Measurements from ENCODE around the gene UTS2B.

UTS2B gene, protein sequence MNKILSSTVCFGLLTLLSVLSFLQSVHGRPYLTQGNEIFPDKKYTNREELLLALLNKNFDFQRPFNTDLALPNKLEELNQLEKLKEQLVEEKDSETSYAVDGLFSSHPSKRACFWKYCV

DNA sequence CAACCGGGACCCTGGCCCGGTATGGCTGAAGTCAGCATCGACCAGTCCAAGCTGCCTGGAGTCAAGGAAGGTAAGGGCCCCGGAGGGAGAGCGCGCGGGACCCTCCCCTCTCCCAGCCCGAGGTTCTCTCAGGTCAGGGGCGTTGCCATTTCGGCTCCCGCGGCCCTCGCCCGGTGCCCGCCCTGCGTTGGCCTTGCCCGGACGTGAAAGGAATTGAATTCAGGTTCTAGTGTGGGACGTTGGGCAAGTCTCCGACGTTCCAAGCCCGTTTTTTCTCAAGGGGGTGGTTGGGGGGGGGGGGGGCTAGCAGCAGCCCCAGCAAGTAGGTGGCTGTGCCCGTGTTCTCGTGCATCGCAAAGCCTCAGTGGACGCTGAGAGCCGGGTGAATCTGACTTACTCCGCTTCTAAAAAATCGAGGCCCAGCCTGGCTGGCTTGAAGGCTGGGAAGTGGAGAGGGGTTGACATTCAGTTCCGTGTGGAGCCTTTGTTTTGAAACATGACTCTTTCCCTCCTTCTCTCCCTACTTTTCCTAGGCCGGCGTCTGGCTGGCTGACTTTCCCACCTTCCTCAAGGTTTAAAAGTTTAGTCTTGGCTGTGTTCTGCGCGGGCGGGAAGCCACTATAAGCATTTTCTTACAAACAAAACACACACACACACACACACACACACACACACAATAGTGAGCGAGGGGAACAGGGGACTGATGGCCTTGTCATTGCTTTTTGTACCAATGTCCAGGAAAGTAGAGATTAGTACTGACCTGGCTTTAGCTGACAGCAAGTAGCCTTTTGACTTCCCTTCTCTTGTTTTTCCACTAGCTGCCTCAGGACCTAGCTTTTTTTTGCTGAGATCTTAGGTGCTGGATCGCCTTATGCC is at the start of gene UTS2B:
TSS of gene UTS2B (minus strand) at position 873 of the 876 bp plus-strand sequence. CDS start 48,337 bp downstream, outside the sequence.
- no peak for DNase-seq
- TF ChIP-seq, protein P1, sequence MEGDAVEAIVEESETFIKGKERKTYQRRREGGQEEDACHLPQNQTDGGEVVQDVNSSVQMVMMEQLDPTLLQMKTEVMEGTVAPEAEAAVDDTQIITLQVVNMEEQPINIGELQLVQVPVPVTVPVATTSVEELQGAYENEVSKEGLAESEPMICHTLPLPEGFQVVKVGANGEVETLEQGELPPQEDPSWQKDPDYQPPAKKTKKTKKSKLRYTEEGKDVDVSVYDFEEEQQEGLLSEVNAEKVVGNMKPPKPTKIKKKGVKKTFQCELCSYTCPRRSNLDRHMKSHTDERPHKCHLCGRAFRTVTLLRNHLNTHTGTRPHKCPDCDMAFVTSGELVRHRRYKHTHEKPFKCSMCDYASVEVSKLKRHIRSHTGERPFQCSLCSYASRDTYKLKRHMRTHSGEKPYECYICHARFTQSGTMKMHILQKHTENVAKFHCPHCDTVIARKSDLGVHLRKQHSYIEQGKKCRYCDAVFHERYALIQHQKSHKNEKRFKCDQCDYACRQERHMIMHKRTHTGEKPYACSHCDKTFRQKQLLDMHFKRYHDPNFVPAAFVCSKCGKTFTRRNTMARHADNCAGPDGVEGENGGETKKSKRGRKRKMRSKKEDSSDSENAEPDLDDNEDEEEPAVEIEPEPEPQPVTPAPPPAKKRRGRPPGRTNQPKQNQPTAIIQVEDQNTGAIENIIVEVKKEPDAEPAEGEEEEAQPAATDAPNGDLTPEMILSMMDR (IDR thresholded peaks at IDR 0.05; ENCODE audit: borderline replicate concordance, extremely low read depth, low read length, poor library complexity, severe bottlenecking) = no peak
- TF ChIP-seq EZH2 (IDR thresholded peaks at IDR 0.05; ENCODE audit: borderline replicate concordance, low read depth, low read length, severe bottlenecking) = no peak
- H3K27ac ChIP-seq (ENCODE audit: low read length) = no peak within 1 kb of the TSS

DNA sequence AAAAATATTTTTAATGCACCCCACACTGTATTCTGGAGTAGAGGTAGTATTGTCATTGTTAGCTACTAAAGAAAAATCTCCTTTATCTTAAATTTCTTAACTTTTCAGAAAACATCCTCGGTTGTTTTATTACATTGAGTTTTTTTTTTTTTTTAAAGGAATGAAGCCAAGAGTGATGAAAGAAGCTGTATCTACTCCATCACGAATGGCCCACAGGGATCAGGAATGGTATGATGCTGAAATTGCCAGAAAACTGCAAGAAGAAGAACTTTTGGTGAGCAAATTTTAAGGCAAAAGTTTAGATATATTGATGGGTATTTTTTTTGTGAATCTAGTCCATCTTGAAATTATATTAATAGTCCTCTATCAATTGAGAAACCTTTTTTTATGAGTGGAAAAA is 49.7 kb upstream of the UTS2B start:
- Histone ChIP-seq H3K27me3 (ENCODE audit: insufficient read depth, low read length, poor library complexity) (no peaks in the 10 kb centered on the region), H3K9ac (ENCODE audit: low read depth, low read length) (no peak overlapping the region), H3K4me2 (ENCODE audit: insufficient read depth, low read length) (no peak overlapping the region), H4K20me1 (ENCODE audit: insufficient read depth, low read length) (no peaks in the 10 kb centered on the region), H3K9me3 (ENCODE audit: insufficient read depth, low read length, severe bottlenecking) (no peaks in the 10 kb centered on the region), H3K36me3 (ENCODE audit: insufficient read depth, low read length) (no peaks in the 10 kb centered on the region), H2AFZ (ENCODE audit: low read depth, low read length) (no peak overlapping the region), H3K79me2 (ENCODE audit: insufficient read depth, low read length) (no peaks in the 10 kb centered on the region), H3K27ac (ENCODE audit: low read length) (no peak overlapping the region), H3K4me3 (ENCODE audit: low read depth in 1 of 2, low read length in 2 of 2) (no peak overlapping the region), H3K4me1 (ENCODE audit: insufficient read depth, low read length) (no peaks in the 10 kb centered on the region)
- ATAC-seq (ENCODE audit: insufficient read depth, low read depth) (no peak), DNase-seq (no peak)
- no peak for TF ChIP-seq EZH2 (IDR thresholded peaks at IDR 0.05; ENCODE audit: borderline replicate concordance, low read depth, low read length, severe bottlenecking)
- TF ChIP-seq, protein P1 (IDR thresholded peaks at IDR 0.05; ENCODE audit: borderline replicate concordance, extremely low read depth, low read length, poor library complexity, severe bottlenecking) = no peak

More for the DNA sequence above, at the start of gene UTS2B:
- no peaks in the 10 kb centered on the region for H3K9me3 ChIP-seq (ENCODE audit: insufficient read depth, low read length, severe bottlenecking)
- no peak for ATAC-seq (ENCODE audit: insufficient read depth, low read depth)
- H3K4me1 ChIP-seq (ENCODE audit: insufficient read depth, low read length) = no peaks in the 10 kb centered on the region
- H4K20me1 ChIP-seq (ENCODE audit: insufficient read depth, low read length) = no peaks in the 10 kb centered on the region
- no peak within 1 kb of the TSS for H3K4me2 ChIP-seq (ENCODE audit: insufficient read depth, low read length)
- H3K9ac ChIP-seq (ENCODE audit: low read depth, low read length) = no peak within 1 kb of the TSS
- H3K36me3 ChIP-seq (ENCODE audit: insufficient read depth, low read length) = no peaks in the 10 kb centered on the region
- no peaks in the 10 kb centered on the region for H3K27me3 ChIP-seq (ENCODE audit: insufficient read depth, low read length, poor library complexity)
- H3K4me3 ChIP-seq (ENCODE audit: low read depth in 1 of 2, low read length in 2 of 2) = no peak within 1 kb of the TSS
- no peak within 1 kb of the TSS for H2AFZ ChIP-seq (ENCODE audit: low read depth, low read length)
- no peaks in the 10 kb centered on the region for H3K79me2 ChIP-seq (ENCODE audit: insufficient read depth, low read length)

DNA sequence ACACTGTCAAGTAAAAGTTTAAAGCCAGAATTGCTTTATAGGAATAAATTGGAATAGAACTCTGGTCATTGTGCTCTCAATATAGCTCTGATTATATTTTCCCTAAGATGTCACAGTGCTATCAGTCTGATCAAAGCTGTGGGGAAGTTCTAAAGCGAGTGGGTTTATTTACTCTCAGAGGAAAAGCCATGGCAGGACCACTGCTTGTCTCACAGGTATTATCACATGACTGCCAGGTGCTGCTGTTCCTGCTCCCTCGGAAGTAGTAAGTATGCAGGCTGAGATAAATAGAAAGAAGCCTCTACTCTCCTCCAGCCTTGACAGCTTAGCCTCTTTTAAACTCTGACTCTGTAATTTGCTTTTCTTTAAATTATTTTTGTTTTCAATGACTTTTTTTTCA is 49.1 kb upstream of the UTS2B start:
- no peaks in the 10 kb centered on the region for H3K4me1 ChIP-seq (ENCODE audit: insufficient read depth, low read length)
- H3K27me3 ChIP-seq (ENCODE audit: insufficient read depth, low read length, poor library complexity) = no peaks in the 10 kb centered on the region
- H2AFZ ChIP-seq (ENCODE audit: low read depth, low read length) = no peak overlapping the region
- TF ChIP-seq, protein P1 (IDR thresholded peaks at IDR 0.05; ENCODE audit: borderline replicate concordance, extremely low read depth, low read length, poor library complexity, severe bottlenecking) = no peak
- no peak for TF ChIP-seq EZH2 (IDR thresholded peaks at IDR 0.05; ENCODE audit: borderline replicate concordance, low read depth, low read length, severe bottlenecking)
- DNase-seq (no peak), ATAC-seq (ENCODE audit: insufficient read depth, low read depth) (no peak)
- no peaks in the 10 kb centered on the region for H3K9me3 ChIP-seq (ENCODE audit: insufficient read depth, low read length, severe bottlenecking)
- no peak overlapping the region for H3K4me2 ChIP-seq (ENCODE audit: insufficient read depth, low read length)
- H3K4me3 ChIP-seq (ENCODE audit: low read depth in 1 of 2, low read length in 2 of 2) = no peak overlapping the region
- H4K20me1 ChIP-seq (ENCODE audit: insufficient read depth, low read length) = no peaks in the 10 kb centered on the region
- no peaks in the 10 kb centered on the region for H3K36me3 ChIP-seq (ENCODE audit: insufficient read depth, low read length)
- H3K27ac ChIP-seq (ENCODE audit: low read length) = no peak overlapping the region
- H3K9ac ChIP-seq (ENCODE audit: low read depth, low read length) = no peak overlapping the region
- H3K79me2 ChIP-seq (ENCODE audit: insufficient read depth, low read length) = no peaks in the 10 kb centered on the region

Data from DND-41 (cell line).